T-helper 1 cell (primary cell): Measurements from ENCODE around the gene SEPTIN10.

ENCODE experiments used
- DNase-seq, 5 donors: peaks; one replicate each; pipeline ENCODE4 v3.0.0-alpha.2; 2012 to 2020

SEPTIN10 gene

DNA sequence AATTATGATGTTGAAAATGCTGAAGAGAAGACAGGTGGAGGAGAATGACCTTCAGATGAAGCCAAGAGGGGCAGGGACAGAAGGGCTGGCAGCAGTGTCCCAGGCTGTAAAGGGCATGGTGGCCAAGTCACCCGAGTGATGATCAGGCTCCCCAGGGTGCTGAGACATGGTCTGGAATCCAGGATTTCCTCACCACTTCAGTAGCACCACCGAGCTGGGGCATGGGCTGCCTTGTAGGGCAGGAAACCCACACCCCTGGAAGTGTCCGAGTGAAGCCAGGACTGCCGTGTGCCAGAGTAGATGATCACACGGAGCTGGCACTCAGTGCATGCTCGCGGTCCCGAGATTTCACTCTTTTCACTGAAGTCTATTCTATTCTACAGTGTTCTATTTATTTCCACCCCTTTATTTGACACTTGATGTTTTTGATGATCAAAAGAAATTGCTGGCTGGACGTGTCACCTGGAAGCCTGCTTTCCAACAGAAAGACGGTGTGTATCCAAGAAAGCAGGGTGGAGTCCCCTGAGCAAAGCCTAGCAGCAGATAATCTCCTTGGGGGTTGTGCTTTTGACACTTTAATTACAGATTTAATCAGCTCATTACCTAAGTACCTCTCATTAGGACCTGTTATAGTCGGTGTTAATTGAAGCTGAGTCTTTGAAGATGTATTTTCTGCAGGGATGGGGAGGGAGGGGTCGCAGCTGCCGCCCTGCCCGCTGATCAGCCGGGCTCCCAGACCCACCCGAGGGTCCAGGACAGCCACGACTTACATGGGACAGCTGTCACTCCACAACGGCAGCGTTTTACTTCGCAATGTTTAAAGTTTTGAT, 92.3 kb downstream of the SEPTIN10 start:
- no peak for DNase-seq

DNA sequence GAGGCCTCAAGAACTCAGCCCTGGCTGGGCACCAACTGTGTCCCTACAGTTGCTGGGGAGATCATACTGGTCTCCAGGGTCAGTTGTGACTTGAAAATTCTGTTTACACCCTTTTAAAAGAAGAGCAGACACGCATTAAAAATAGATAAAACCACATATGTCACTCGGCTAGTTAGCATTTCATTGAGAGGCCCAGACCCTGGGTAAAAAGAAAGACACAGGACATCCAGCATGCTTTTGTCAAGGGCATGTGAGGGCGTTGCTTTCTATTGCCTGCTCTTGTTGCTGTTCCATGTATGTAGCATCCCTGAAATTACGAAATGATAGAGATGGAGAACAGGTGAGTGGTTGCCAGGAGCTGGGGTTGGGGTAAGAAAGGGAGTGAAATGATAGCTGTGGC, 94.3 kb downstream of the SEPTIN10 start:
- DNase-seq: no peak

DNA sequence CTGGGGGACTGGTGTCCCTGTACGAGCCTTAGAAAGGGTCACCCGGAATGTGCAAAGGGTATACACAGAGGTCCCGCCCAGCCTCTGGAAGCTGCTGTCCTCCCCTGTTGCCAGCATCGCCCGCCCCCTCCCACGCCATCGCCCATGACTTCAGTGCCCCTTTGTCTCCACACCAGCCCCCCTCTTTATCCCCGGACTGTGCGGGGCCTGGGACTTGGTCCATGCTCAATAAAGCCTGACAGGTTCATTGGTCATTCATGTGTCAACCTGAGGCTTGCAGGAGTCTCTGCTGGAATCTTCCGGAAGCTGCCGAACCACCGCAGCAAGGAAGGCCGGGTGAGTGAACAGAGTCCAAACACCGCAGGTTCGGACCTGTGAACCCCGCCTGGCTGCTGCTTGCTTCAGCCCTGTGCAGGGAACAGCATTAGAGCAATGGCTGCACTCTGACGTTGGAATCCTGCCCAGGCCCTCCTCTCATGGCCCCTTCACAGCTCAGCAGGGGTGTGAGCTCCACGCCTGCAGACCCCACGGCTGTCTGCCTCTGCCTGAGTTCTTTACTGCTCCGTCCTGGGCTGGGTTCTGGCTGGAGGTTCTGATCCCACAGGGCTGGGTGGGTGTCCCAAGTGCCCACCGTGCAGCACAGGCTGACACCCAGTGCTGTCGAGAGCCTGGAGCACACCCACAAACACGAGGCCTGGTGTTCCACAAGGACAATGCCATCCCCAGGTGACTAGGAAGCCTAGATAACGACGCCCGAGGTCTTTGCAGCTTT, 96.5 kb downstream of the SEPTIN10 start:
- DNase-seq: no peak

DNA sequence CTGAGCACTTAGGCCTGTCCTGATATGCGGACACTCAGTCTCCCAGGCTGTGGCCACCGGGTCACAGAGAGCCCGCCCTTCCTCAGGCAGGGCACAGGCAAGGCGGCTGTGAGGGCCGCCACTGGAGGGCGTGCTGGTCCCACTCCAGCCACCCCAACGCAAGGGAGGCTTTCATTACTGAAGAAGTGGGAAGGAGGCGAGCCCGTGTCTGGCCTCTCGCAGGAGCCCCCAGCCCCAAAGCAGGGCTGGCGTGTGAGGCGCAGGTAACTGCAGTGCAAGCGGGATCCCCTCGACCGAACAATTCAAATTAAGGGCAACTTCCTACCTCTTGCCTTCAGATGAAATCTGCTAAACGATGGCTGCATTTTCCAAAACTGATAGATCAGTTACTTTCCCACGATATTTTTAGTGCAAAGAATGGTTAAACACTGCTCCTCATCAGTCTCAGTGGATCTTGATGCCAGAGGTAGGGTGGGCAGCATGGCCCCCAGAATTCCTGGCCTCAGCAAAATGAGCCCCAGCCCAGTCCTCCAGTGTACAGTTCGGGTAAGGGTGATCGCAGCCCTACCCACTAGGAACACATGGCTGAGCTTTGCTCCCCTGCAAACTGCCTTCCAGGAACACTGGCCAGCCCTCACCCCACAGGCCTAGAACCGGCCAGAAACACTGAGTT, 97.2 kb downstream of the SEPTIN10 start:
- peak in 1 of 5 donors; percentile 8 for DNase-seq

DNA sequence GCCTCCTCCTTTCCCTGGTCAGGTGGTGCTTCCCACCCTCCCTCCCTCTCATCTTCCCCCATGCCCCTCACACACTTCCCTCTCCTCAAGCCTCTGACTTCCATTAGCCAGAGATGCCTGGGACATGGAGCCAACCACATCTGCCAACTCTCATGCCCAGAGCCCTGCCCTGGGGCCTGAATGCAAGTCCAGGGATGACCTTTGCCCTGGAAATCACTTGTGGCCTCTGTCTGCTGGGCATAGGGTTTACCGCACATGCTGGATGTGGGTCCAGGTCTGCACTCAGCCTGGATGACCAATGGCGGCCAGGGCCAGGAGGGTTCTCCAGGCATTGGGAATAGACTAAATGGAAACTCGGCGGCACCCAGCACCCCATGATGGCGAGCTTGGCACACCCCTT, 98.9 kb downstream of the SEPTIN10 start:
- no peak for DNase-seq

DNA sequence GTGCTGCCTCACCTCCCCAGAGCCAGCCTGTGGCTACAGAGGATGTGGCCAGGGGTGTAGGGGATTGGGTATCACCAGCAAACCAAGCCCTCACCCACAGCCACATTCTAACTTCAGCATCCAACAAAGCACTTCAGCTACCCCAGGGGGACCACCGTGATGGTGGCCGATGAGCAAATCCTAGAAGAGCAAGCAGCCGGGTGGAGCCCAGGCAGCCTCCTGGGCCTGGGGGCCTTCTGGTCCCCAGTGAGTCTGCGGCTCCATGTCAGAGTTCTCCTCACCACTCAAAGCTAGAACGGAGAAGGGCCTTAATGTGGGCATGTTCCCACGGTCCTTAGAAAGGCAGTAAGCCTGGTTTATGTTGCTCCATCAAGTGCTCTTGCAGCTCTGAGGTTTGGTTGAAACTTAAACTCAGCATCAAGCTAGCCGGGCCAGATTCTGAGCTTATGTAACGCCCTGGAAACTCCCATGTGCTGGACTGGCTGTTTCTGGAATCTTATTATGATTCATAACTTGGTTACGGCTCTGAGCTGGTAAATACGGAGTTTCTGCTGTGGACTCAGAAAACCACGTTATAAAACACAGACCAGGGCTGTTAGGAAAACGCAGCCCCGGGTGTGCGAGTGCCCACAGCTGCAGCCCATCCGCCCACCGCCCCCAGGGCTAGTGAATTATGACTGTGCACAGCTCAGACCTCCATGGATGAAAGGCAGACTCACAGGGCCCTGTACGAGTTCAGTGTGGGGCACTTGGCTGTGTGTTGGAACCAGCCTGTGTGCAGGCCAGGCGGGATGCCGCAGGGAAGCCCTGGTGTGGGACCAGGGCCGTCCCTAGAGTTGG, 99.8 kb downstream of the SEPTIN10 start:
- DNase-seq: peak in 1 of 5 donors; percentile 54

DNA sequence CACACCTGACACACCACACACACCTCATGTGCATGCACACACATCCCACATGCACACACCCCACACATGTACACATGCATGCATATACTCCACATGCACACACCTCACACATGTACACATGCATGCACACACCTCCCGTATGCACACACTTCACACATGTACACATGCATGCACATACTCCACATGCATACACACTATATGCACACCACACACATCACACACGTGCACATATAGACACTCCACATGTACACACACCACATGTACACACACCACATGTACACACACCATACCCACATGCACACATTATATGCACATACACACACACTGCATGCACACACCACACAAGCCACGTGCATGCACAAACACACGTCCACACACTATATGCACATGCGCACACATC, 100.5 kb downstream of the SEPTIN10 start:
- no peak for DNase-seq

DNA sequence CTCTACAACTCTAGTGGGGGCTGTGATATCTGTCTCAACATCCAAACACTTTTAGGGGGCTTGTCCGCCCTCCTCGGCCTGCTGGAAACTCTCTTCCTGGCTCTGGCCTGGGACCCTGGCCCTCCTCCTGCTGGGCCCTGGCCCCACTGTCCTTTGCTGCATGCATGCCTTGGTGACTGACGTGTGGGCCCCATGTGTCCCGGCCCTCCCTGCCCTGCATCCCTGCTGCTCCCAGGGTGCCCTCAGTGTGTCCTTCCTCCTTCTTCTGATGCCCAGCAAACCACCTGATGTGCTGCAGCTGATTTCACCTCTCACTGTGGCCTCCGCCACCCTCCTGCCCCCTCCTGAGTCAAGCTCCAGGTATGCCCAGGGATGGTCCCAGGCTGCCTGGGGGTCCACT, 101.7 kb downstream of the SEPTIN10 start:
- DNase-seq: no peak

DNA sequence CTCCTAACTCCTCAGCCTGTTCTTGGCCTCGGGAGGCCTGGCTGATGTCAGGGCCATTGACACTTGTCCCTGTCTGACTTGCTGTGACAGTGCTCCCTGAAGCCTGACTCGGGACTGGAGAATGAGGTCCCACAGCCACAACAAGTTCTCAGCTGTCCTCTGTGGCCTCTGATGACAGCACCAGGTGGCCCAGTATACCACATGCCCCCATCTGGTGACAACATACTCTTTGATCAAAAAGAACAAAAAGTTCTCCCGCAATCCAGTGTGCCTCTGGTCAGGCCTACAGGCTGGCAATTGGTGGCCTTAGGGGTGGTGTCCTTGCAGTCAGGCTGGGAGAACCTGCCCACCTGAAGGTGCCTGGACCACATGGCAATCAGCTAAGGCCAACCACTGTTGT, 102.6 kb downstream of the SEPTIN10 start:
- DNase-seq: no peak

DNA sequence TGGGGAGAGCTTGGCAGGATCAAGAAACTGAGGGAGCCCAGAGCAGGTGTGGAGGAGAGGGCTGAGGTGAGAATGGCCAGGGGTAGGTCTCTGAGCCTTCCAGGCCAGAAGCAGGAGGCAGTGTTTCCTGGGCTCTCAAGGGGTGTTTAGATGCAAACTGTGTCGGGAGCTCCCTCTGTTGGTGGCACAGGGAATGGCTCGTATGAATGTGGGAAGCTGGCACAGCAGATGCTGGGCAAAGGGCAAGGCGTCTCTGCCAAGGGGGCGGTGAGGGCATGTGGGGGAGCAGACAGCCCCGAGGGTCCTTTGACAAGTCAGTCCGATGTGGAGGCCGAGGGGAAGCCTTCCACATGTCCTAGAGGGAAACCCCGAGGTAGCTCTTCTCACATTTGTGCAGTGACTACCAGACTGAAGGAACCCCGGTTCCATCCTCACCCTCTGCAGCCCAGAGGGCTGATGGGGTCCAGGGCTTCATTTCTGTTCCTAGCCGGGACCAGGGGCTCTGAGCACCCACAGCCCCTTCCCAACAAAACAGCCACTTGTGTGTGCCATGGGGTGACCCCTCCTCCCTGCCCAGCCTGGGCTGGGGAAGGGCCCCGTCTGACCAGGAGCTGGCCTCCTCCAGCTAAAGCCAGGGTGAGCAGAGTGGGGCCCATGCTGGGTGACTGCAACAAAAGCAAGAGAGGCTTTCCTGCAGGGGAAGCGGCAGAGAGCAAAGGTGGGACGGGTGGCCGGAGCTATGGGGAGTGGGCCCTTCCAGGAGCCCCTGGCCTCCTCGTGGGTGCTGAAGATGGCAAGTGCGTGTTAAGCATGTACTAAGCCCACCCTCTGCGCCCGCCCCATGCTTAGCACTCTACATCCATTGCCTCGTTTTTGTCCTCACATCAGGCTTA, 103.4 kb downstream of the SEPTIN10 start:
- peak; percentile 31 to 71 (median 57) for DNase-seq

DNA sequence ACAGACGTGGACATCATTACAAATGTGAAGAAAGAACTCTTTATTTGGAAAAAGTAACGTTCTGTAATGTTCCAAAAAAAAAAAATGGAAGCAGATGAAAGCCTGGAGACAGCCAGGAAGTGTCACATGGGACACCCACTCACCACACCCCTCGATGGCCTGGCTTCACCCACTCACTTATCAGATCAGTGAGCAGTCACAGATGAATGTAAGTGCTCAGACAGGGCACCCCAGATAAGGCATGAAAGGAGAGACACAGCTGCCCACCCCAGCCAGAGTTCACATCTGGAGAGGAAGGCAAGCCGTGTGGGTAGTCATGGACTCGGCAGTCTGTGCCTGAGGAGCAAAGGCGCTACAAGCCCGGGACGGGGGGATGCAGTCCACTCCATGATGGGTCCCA, 105.2 kb downstream of the SEPTIN10 start:
- no peak for DNase-seq

DNA sequence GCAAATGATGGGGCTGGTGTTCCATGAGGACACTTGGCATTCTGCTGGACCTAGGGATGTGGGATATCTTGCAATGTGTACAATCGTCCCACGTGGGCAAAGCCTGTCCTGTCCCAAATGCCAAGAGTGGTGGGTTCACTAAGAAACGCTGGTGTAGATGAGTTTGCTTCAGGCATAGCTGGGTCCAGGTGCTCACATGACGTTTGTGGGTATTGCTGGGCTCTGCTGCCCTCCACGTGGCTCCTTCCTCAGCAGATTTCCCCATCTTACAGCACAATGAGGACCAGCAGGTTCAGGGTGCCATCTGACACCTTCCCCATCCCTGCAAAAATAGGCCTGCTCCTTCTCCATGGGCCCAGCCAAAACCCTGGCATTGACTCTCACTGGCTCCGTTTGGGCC, 105.9 kb downstream of the SEPTIN10 start:
- no peak for DNase-seq

DNA sequence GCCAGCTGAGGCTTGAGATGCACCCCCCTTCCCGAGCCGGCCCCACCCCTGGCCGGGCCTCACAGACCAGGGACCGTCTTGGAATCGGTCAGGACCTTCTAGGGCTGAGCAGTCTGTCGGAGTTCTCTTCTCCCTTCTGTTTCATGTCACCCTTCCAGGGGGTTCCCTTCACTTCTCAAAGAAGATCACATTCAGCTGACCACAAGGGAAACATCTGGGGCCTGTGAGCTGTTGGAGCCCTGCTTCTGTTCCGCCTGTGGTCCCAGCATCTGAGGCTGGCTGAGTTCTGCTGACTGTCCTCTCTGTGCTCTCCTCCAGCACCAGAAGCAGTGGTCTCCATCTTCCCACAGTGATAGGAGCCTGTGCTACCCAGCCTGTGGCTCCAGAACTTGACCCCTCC, 106.5 kb downstream of the SEPTIN10 start:
- no peak for DNase-seq

DNA sequence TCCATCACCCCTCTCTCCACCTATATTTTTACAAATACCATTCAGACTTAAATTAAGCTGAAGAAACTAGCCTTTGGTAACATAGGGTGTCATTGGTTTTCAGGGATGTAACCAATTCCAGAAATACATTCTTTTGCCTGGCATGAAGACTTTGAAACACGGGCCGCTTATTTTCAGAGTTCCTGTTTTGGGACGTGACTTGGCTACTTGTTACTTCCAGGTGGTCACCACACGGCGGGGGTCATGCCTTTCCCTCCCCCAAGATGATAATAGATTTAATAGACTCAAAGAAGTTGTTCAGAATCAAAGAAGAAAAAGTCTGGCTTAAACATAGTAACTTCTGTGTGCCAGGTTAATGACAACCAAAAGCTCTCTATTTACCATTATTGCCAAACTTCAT, 110.6 kb downstream of the SEPTIN10 start:
- DNase-seq: no peak

DNA sequence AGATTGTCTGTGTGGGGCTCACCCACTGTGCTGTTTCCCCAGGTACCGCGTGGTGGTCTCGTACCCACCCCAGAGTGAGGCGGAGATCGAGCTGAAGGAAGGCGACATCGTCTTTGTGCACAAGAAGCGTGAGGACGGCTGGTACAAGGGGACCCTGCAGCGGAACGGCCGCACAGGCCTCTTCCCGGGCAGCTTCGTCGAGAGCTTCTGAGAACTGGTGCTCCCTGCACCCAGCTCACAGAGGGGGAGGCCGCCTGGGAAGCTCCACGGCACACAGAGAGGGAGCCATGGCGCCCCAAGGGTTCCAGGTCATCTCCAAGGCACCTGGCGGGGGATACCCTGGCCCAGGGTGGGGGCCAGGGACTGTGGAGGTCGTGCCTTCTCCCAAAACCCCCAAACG, 112.3 kb downstream of the SEPTIN10 start:
- no peak for DNase-seq

DNA sequence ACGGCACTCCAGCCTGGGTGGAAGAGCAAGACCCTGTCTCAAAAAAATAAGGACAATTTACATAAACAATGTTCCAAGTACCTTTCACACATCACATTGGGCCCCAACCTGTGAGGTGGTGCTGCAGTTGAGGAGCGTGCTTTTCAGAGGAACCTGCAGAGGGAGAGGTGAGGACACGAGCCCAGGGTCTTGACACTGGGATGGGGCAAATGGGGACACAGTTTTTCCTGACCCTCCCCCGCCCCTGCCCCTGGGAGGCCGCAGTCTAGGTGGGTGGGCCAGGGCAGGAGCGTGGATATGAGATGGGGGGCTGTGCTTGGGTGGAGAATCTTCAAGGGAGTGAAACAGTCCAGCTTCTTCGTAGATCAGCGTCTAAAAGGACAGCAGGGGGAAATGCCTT, 112.9 kb downstream of the SEPTIN10 start:
- DNase-seq: no peak

DNA sequence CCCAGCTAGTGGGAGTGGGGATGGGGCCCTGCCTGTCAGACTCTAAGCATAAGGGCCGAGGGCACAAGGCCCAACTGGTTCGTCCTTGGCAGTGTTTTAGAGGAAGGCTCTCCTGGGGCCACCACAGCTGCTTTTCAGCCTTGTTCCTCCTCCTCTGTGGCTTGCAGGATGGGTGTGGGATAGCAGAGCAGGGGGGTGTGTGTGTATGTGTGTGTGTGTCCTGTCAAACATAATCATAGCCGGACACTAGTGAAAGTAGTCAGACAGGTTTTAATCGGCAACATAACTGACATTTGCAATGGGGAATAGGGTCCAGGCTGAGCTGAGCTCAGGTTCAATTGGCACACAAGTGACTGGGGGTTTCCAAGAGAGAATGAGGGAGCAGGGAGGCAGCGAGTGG, 114.2 kb downstream of the SEPTIN10 start:
- DNase-seq: no peak

DNA sequence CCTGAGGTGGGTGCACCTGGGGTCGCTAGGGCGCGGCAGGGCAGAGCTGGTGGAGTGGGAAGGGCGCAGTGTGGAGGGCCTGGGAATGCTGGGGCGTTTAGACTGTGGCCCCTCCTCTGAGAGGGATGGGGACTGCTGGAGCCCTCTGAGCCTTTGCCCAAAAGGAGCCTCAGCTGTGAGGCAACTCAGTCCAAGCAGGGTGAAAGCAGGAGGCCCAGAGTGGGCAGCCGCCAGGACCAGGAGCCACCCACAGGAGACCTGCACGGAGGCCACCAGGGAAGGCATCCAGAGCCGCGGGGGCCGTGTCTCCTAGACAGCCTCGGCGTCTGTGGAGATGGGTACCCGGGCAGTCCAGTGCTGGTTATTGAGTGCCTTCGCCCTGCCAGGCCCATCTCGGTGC, 114.9 kb downstream of the SEPTIN10 start:
- no peak for DNase-seq

DNA sequence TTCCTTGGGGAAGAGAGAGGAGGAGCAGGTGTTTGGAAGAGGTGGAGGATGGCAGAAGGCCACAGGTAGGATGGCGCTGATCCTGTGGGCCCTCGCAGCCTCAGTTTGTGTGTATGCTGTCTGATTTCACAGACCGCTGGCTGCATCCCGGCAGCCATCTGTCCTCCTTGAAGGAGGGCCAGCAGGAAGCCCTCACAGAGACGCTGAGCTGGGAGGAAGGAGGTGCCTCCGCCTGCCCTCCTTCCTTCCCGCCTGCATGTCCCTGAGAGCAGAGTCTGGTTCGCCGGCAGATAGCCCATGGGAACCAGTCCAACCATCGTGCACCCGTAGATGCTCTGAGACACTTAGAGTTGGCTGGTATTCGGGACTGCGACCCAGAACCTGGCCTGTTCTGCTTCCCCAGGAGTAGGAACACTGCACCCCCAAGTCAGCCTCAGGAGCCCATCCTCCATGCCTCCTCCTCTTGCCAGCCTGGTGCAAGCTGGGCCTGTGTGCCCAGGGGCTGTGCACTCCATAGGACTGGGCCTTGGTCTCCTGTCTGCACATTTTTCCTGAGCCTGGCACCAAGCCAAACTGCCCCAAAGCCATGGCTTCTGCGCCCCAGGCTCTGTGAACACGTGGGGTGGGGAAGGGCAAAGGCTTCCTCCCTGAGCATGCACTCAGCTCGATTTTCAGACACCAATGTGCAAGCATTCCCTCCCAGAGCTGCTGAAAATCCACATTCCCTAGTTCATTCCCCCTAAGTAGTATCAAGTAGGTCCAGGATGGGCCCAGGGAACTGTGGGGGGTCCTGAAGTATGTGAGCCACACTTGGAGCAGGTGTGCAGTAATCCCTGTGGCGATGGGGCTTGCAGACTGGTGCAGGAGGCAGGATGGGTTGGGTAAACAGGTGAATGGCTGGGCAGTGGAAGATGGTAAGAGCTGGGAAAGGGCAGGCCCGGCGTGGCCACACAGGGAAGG, 115.6 kb downstream of the SEPTIN10 start:
- no peak for DNase-seq

DNA sequence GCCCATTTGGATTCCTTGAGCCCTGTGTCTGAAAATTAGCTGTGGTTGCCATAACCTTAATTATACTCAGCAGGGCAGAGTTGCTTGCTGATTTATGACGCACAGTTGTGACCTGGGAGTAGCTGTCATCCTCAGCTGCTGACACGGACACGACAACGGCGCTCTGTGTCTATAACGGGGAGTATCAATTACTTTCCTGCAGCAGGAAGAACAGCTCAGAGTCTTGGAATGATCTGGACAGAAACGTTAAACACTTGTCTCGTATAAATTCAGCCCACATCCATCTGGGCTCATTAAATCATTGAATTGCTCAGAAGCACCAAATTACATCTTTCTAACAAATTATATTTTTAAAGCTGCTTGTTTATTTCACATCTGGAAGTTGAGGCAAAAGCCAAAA, 116.3 kb downstream of the SEPTIN10 start:
- DNase-seq: no peak
